ENCODE measurements around the gene MAP4K5.
A peak's percentile ranks its signal among the peaks of the same experiment; 100 is the strongest.

The MAP4K5 gene

DNA sequence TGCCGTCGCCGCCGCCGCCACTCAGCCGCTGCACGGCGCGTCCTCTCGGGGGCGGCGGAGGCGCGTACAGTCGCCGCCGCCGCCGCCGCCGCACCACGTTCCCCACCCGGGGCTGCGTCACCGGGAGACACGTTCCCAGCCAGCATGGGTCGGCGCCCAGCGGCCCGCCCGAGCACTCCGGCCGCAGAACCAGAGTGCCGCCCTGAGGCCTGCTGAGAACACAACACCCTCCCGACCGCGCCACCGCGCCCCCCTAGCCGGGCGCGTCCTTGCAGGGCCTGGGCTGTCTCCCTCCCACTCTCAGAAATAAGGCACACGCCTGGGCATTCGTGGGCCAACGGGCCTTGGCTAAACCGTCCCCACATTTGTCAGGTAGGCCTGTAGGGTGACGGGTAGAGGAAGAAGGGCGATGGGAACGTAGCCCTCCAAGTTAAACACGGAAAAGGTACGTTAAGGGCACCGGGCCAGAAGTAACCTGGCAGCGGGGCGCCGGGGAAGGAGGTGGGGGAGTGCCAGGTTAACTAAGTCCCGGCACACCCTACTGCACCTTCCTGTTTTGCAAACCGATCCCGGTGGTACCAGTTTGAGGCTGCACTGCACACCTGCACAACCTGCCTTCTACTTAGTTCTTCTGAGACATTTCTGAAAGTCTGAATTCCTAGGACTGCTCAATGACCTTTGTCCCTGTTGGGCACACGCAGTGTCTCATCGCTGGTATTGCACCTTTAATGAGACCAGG lies at the start of gene MAP4K5:
TSS of gene MAP4K5 (minus strand) at position 68 of the 739 bp plus-strand sequence. CDS start 520 bp downstream, outside the sequence.
- DNase-seq (ENCODE audit: low read depth) = peak; percentile 63
- TF ChIP-seq, protein P1, sequence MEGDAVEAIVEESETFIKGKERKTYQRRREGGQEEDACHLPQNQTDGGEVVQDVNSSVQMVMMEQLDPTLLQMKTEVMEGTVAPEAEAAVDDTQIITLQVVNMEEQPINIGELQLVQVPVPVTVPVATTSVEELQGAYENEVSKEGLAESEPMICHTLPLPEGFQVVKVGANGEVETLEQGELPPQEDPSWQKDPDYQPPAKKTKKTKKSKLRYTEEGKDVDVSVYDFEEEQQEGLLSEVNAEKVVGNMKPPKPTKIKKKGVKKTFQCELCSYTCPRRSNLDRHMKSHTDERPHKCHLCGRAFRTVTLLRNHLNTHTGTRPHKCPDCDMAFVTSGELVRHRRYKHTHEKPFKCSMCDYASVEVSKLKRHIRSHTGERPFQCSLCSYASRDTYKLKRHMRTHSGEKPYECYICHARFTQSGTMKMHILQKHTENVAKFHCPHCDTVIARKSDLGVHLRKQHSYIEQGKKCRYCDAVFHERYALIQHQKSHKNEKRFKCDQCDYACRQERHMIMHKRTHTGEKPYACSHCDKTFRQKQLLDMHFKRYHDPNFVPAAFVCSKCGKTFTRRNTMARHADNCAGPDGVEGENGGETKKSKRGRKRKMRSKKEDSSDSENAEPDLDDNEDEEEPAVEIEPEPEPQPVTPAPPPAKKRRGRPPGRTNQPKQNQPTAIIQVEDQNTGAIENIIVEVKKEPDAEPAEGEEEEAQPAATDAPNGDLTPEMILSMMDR (IDR thresholded peaks at IDR 0.05; ENCODE audit: control insufficient read depth, extremely low read depth, insufficient read depth) = peak; percentile 98
- peak within 1 kb of the TSS; percentile 78 for H3K4me3 ChIP-seq (ENCODE audit: low read depth, low read length)

DNA sequence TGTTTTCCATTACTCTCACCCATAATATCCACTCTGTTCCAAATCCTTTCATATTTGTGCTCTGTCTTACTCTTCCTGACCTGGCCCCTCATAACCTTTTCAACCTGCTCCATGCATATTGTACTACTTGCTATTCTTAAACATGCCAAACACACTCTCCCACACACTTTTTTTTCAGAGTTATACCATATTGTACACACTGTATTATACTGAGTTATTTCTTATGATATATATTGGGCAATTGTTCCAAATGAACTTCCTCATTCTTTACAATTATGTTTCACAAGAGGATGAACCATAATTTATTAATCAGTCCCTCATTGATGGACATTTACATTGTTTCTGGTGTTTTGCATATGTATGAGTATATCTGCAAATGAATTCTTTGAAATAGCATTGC lies 46.1 kb upstream of the MAP4K5 start:
- no peak overlapping the region for H3K4me3 ChIP-seq (ENCODE audit: low read depth, low read length)
- TF ChIP-seq, protein P1 (IDR thresholded peaks at IDR 0.05; ENCODE audit: control insufficient read depth, extremely low read depth, insufficient read depth) = no peak
- no peak for DNase-seq (ENCODE audit: low read depth)

GRCh38 chr14:50577982-50578381 lies 45.6 kb upstream of the MAP4K5 start:
- no peak for DNase-seq (ENCODE audit: low read depth)
- H3K4me3 ChIP-seq (ENCODE audit: low read depth, low read length) = no peak overlapping the region
- TF ChIP-seq, protein P1 (IDR thresholded peaks at IDR 0.05; ENCODE audit: control insufficient read depth, extremely low read depth, insufficient read depth) = no peak

DNA sequence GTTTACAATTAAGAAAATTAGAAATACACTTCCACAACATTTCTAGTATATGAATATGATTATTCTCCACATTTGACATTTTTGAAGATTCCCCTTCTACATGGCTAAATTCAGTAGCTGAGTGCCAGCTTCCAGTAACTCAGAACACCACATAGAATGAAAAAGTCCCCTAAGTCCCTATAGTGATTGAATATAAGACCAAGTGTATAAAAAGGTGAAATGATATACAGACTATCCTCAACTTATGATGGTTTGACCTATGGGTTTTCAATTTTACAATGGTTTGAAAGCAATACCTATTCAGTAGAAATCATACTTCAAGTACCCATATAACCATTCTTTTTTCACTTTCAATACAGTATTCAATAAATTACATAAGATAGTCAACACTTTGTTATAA lies 43.4 kb upstream of the MAP4K5 start:
- TF ChIP-seq, protein P1 (IDR thresholded peaks at IDR 0.05; ENCODE audit: control insufficient read depth, extremely low read depth, insufficient read depth) = no peak
- DNase-seq (ENCODE audit: low read depth) = no peak

DNA sequence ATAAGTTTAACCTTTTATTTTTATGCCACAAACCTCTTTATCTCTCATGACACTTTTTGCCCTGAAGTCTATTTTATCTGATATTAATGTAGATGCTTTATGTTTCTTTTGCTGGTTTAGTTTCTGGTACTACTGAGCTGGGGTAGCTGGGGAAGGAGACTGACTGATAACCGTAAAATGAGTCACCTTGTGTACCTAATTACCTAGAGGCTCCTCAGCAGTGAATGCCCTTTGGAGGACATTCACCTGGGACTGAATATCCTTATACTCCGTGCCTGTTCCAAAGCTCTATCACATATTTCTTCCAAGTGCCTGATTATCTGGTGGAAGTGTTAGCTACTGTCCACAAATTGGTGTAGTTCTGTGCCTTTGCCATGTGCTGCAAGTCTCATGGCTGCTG lies 41.5 kb upstream of the MAP4K5 start:
- no peak for DNase-seq (ENCODE audit: low read depth)
- H3K4me3 ChIP-seq (ENCODE audit: low read depth, low read length) = no peak overlapping the region
- TF ChIP-seq, protein P1 (IDR thresholded peaks at IDR 0.05; ENCODE audit: control insufficient read depth, extremely low read depth, insufficient read depth) = no peak

More for the DNA sequence above, 43.4 kb upstream of the MAP4K5 start:
- H3K4me3 ChIP-seq (ENCODE audit: low read depth, low read length) = no peak overlapping the region

- no peak overlapping the region for H3K4me3 ChIP-seq (ENCODE audit: low read depth, low read length)
- TF ChIP-seq, protein P1 (IDR thresholded peaks at IDR 0.05; ENCODE audit: control insufficient read depth, extremely low read depth, insufficient read depth) = no peak
- DNase-seq (ENCODE audit: low read depth) = no peak
These were observed 37.4 kb upstream of the MAP4K5 start for GRCh38 chr14:50569714-50570274.

All from LNCaP clone FGC (cell line).